ENCODE results near the gene AATK.

GRCh38 chr17:81135505-81136278, 30.3 kb downstream of the AATK start:
- TF ChIP-seq POLR2A (IDR thresholded peaks at IDR 0.05) (no peak), POLR2AphosphoS5 (IDR thresholded peaks at IDR 0.05) (peak in 1 of 3 donors; percentile 11)
